ENCODE data around the gene SYNPR.

SYNPR gene

GRCh38 chr3:63349583-63350573, 71.8 kb downstream of the SYNPR start:
- DNase-seq (ENCODE audit: low read depth), result peak; percentile 56
- no peak overlapping the region for H3K4me3 ChIP-seq (ENCODE audit: low read depth, low read length)
- TF ChIP-seq MAX (IDR thresholded peaks at IDR 0.05; ENCODE audit: low read depth, low read length) (no peak), CTCF (IDR thresholded peaks at IDR 0.05; ENCODE audit: low read depth, low read length) (peak; percentile 76)

DNA sequence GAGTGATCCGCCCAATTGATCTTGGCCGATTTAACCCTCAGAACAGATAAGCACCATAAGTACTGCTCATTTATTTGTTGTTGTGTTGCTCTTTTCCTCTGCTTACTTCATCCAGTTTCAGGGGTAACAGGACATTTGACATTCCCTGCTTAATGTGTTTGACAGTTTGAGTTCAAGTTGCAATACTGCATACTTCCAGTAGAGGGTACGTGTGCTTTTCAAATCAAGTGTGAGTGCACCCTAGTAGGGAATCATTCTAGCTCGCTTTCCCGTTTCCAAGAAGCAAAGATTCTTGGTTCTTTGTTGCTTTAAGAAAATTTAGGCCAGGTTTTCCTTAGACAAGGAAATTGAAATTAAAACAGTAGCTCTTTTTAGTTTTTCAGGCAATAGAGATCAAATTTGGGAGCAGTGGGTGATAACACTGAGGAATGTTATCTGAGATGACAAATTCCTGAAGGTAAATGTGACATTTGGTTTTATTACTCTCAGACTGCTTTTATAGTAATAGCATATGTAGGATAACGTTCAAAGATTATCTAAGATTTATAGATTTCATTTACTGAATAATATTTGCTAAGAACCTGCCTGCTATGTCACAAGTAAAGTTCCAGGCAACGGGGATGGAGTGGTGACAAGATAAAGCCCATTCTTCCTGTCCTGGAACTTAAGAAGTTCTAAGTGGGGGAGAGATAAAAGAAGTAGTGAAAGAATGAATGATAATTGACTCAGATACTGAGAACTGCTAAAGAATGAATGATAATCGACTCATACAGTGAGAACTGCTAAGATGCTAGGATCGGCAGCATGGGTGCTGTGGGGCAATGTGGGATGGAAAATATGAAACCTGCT, 73.3 kb downstream of the SYNPR start:
- TF ChIP-seq MAX (IDR thresholded peaks at IDR 0.05; ENCODE audit: low read depth, low read length), result no peak
- TF ChIP-seq CTCF (IDR thresholded peaks at IDR 0.05; ENCODE audit: low read depth, low read length), result peak; percentile 77

GRCh38 chr3:63352008-63352279, 73.8 kb downstream of the SYNPR start:
- H3K4me3 ChIP-seq (ENCODE audit: low read depth, low read length), result no peak overlapping the region
- TF ChIP-seq POLR2A (IDR thresholded peaks at IDR 0.05; ENCODE audit: extremely low read depth, insufficient read length) (no peak), CTCF (IDR thresholded peaks at IDR 0.05; ENCODE audit: low read depth, low read length) (no peak), MYC (IDR thresholded peaks at IDR 0.05; ENCODE audit: low read depth, low read length) (no peak), MAX (IDR thresholded peaks at IDR 0.05; ENCODE audit: low read depth, low read length) (no peak)
- no peak for DNase-seq (ENCODE audit: low read depth)

More for the DNA sequence above, 73.3 kb downstream of the SYNPR start:
- no peak overlapping the region for H3K4me3 ChIP-seq (ENCODE audit: low read depth, low read length)
- peak; percentile 60 for DNase-seq (ENCODE audit: low read depth)

DNA sequence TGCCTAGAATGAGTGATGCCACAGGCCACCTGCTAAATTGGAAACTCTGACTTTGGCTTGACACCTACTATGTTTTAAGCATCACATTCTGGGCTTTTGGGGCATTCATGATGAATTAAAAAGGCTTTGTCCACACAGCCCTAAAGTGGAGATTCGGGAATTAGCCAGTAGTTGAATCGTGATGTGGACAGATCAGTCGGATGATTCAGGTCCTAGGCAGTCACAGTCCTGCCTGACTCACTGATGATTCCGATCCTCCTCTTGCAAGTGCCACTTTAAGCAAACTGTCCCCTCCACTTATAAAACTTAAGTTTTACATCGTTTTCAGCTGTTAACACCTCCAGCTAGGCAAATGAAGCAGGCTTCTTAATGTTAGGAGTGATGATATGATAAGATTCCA, 75.3 kb downstream of the SYNPR start:
- TF ChIP-seq MYC (IDR thresholded peaks at IDR 0.05; ENCODE audit: low read depth, low read length) (no peak), MAX (IDR thresholded peaks at IDR 0.05; ENCODE audit: low read depth, low read length) (no peak), CTCF (IDR thresholded peaks at IDR 0.05; ENCODE audit: low read depth, low read length) (no peak), POLR2A (IDR thresholded peaks at IDR 0.05; ENCODE audit: extremely low read depth, insufficient read length) (no peak)
- H3K4me3 ChIP-seq (ENCODE audit: low read depth, low read length), result no peak overlapping the region
- no peak for DNase-seq (ENCODE audit: low read depth)

DNA sequence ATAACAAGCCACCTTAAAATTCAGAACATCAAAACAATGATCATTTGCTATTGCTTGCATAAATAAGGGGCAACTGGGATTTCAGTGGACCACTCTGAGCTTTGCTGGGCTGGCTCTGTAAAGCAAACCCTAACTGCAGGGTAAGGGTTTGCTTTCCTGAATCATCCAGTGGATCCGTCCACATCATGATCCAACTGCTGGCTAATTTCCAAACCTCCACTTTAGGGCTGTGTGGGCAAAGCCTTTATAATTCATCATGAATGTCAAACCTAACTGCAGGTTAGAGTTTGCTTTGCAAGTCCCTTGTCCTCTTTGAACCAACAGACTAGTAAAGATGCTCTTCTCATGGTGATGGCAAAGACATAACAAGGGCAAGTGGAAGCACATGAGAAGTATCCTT, 76.1 kb downstream of the SYNPR start:
- DNase-seq (ENCODE audit: low read depth), result no peak
- no peak for TF ChIP-seq CTCF (IDR thresholded peaks at IDR 0.05; ENCODE audit: low read depth, low read length)
- TF ChIP-seq POLR2A (IDR thresholded peaks at IDR 0.05; ENCODE audit: extremely low read depth, insufficient read length), result no peak
- TF ChIP-seq MAX (IDR thresholded peaks at IDR 0.05; ENCODE audit: low read depth, low read length), result no peak
- TF ChIP-seq MYC (IDR thresholded peaks at IDR 0.05; ENCODE audit: low read depth, low read length), result no peak
- H3K4me3 ChIP-seq (ENCODE audit: low read depth, low read length), result no peak overlapping the region

Data from NB4 (cell line).